GM18520 (cell line): ENCODE measurements around the gene DPM3.
"Not testable (repeated sequence)": the region's sequence is repeated elsewhere in the genome, so short reads cannot be mapped to it uniquely, and the experiment has no call there.

ENCODE experiments used
- ATAC-seq: cut with Tn5 transposase; IDR thresholded peaks from one replicate; pipeline ENCODE4 v1.9.1; 2021; ENCODE audit not compliant: unreplicated experiment

The DPM3 gene

GRCh38 chr1:155126556-155127104 is 13.7 kb downstream of the DPM3 start:
- no peak for ATAC-seq

- no peak for ATAC-seq
Observed at GRCh38 chr1:155125946-155126555, 14.3 kb downstream of the DPM3 start.

GRCh38 chr1:155125511-155125945 is 14.8 kb downstream of the DPM3 start:
- ATAC-seq: no peak

- ATAC-seq: no peak
Observed at GRCh38 chr1:155124503-155125463, 15.5 kb downstream of the DPM3 start.

- ATAC-seq: no peak
Observed at GRCh38 chr1:155123801-155124200, 16.5 kb downstream of the DPM3 start.

- no peak for ATAC-seq
Observed at GRCh38 chr1:155122308-155122707, 18.0 kb downstream of the DPM3 start.

- no peak for ATAC-seq
Observed at GRCh38 chr1:155121249-155121648, 19.1 kb downstream of the DPM3 start.

GRCh38 chr1:155120253-155120652 is 20.1 kb downstream of the DPM3 start:
- ATAC-seq: no peak

- ATAC-seq: not testable (repeated sequence)
Observed at GRCh38 chr1:155118090-155118489, 22.2 kb downstream of the DPM3 start.

GRCh38 chr1:155117610-155118009 is 22.7 kb downstream of the DPM3 start:
- ATAC-seq: no peak

GRCh38 chr1:155116113-155116764 is 24.1 kb downstream of the DPM3 start:
- no peak for ATAC-seq

- no peak for ATAC-seq
Observed at GRCh38 chr1:155113450-155113980, 26.8 kb downstream of the DPM3 start.

- ATAC-seq: no peak
Observed at GRCh38 chr1:155110826-155111225, 29.5 kb downstream of the DPM3 start.

- no peak for ATAC-seq
Observed at GRCh38 chr1:155110381-155110780, 29.9 kb downstream of the DPM3 start.

GRCh38 chr1:155108296-155108695 is 32.0 kb downstream of the DPM3 start:
- ATAC-seq: no peak

- no peak for ATAC-seq
Observed at GRCh38 chr1:155107309-155108264, 32.7 kb downstream of the DPM3 start.

- ATAC-seq: no peak
Observed at GRCh38 chr1:155106862-155107261, 33.5 kb downstream of the DPM3 start.

GRCh38 chr1:155105604-155106011 is 34.7 kb downstream of the DPM3 start:
- no peak for ATAC-seq

GRCh38 chr1:155104605-155105534 is 35.5 kb downstream of the DPM3 start:
- ATAC-seq: no peak
